Gastrocnemius medialis (tissue), 4 donors: ENCODE measurements around the gene POLR3G. TPM values are rescaled to one million over a fixed set of nuclear protein-coding genes. Genes with fewer than 3 reads are reported as not detected.

Experiments used
- ATAC-seq, 2 donors: fragments of 150-250 bp; one replicate each; pipeline ENCODE4 v1.9.1; 2016
- DNase-seq, 2 donors: peaks; one replicate each; pipeline ENCODE4 v3.0.0-alpha.2; 2019
- H3K27ac ChIP-seq, 4 donors: fragments of 200-600 bp; sonication (generic); 1 replicate in 1 of 4; 2 replicates in 3 of 4; pipeline ENCODE4 v1.5.1; 2016 to 2018; ENCODE audit warnings: mild to moderate bottlenecking in 2 of 4, moderate library complexity in 1 of 4
- H3K27me3 ChIP-seq, 3 donors: fragments of 200-600 bp; sonication (generic) in 2 of 3; 1 replicate in 1 of 3; 2 replicates in 2 of 3; pipeline versions ENCODE4 v1.5.1 to v1.6.0; 2016 to 2019; ENCODE audit warnings: mild to moderate bottlenecking in 1 of 3, moderate library complexity in 1 of 3
- H3K36me3 ChIP-seq, 2 donors: fragments of 200-600 bp; sonication (generic) in 1 of 2; one replicate each; pipeline ENCODE4 v1.5.1; 2017 to 2018
- H3K4me1 ChIP-seq, 2 donors: fragments of 200-600 bp; sonication (generic) in 1 of 2; one replicate each; pipeline ENCODE4 v1.5.1; 2016 to 2017; ENCODE audit warnings: mild to moderate bottlenecking in 2 of 2
- H3K4me3 ChIP-seq, 4 donors: fragments of 200-600 bp; sonication (generic) in 3 of 4; 1 replicate in 1 of 4; 2 replicates in 3 of 4; pipeline ENCODE4 v1.5.1; 2016 to 2019; ENCODE audit warnings: mild to moderate bottlenecking in 2 of 4
- H3K9me3 ChIP-seq, 3 donors: fragments of 200-600 bp; sonication (generic) in 2 of 3; 1 replicate in 1 of 3; 2 replicates in 2 of 3; pipeline ENCODE4 v1.5.1; 2016 to 2019
- CTCF ChIP-seq, 5 experiments: fragments of 450-650 bp in 3 of 5; fragments of 200-600 bp in 2 of 5; sonication (generic) in 2 of 5; IDR thresholded peaks in 4 of 5; conservative IDR thresholded peaks in 1 of 5; 1 replicate in 4 of 5; 2 replicates in 1 of 5; pipeline ENCODE4 v1.5.1; 2016 to 2019; ENCODE audit warnings: antibody characterized with exemption in 5 of 5, mild to moderate bottlenecking in 3 of 5, moderate library complexity in 3 of 5
- POLR2A ChIP-seq, 2 donors: fragments of 450-650 bp; IDR thresholded peaks; one replicate each; pipeline ENCODE4 v1.6.1; 2017; ENCODE audit warnings: antibody characterized with exemption in 2 of 2, mild to moderate bottlenecking in 2 of 2, moderate library complexity in 2 of 2
- in situ Hi-C, 4 donors: fragments of 200-750 bp; cut with MboI; loops; one replicate each; pipeline versions ENCODE4 v1.15.0 to v1.8.0; 2017; ENCODE audit warnings: low sequenced_read_pairs in 4 of 4
- intact Hi-C: fragments of 100-400 bp; cut with DNase I; formaldehyde crosslinking; loops from one replicate; pipeline ENCODE4 v1.15.1; 2023; ENCODE audit warnings: low total_unique reads
- total RNA-seq, 4 donors: library from RNA; depleted of rRNA; stranded (reverse); fragments of >200 nt; gene quantifications; one replicate each; pipeline versions ENCODE4 v1.1.0 to v1.2.3, GENCODE V29; 2016

Gene POLR3G
- total RNA-seq, 4 donors from 2014 or later: 0.89 to 5.8 (median 3.7) TPM

- DNase-seq (no peak), ATAC-seq (no peak)
- in situ Hi-C loops: no loop called here
- no peak for TF ChIP-seq POLR2A (IDR thresholded peaks at IDR 0.05)
- no peak for TF ChIP-seq CTCF (IDR thresholded peaks at IDR 0.05 in 4 of 5, conservative IDR thresholded peaks at IDR 0.05 in 1 of 5)
- H3K4me1 ChIP-seq: peaks cover 7% of the 10 kb centered on the region in 2 donors
- intact Hi-C loops: no loop called here
- H3K27ac ChIP-seq: no peak overlapping the region
- no peak overlapping the region for H3K4me3 ChIP-seq
- no peaks in the 10 kb centered on the region for H3K36me3 ChIP-seq
- peaks cover 24 to 30% (median 26%) of the 10 kb centered on the region in 3 donors for H3K27me3 ChIP-seq
- H3K9me3 ChIP-seq: no peaks in the 10 kb centered on the region
Observed at GRCh38 chr5:90554358-90555006, 79.8 kb downstream of the POLR3G start.

GRCh38 chr5:90555666-90556065, 81.0 kb downstream of the POLR3G start:
- Histone ChIP-seq H3K9me3 (no peaks in the 10 kb centered on the region), H3K4me1 (peaks cover 7% of the 10 kb centered on the region in 2 donors), H3K36me3 (no peaks in the 10 kb centered on the region), H3K27me3 (peaks cover 28 to 42% (median 35%) of the 10 kb centered on the region in 3 donors), H3K27ac (no peak overlapping the region), H3K4me3 (no peak overlapping the region)
- ATAC-seq (no peak), DNase-seq (no peak)
- TF ChIP-seq CTCF (IDR thresholded peaks at IDR 0.05 in 4 of 5, conservative IDR thresholded peaks at IDR 0.05 in 1 of 5): no peak
- TF ChIP-seq POLR2A (IDR thresholded peaks at IDR 0.05): no peak
- in situ Hi-C loops (no loop called here), intact Hi-C loops (no loop called here)

GRCh38 chr5:90557391-90557790, 82.7 kb downstream of the POLR3G start:
- no peak for ATAC-seq
- Histone ChIP-seq H3K4me3 (no peak overlapping the region), H3K36me3 (no peaks in the 10 kb centered on the region), H3K27ac (no peak overlapping the region), H3K27me3 (peaks cover 37 to 42% (median 39%) of the 10 kb centered on the region in 3 donors), H3K9me3 (no peaks in the 10 kb centered on the region), H3K4me1 (peaks cover 7% of the 10 kb centered on the region in 2 donors)
- DNase-seq: no peak
- in situ Hi-C loops: no loop called here
- intact Hi-C loops: no loop called here
- no peak for TF ChIP-seq POLR2A (IDR thresholded peaks at IDR 0.05)
- no peak for TF ChIP-seq CTCF (IDR thresholded peaks at IDR 0.05 in 4 of 5, conservative IDR thresholded peaks at IDR 0.05 in 1 of 5)

GRCh38 chr5:90557871-90558270, 83.2 kb downstream of the POLR3G start:
- TF ChIP-seq CTCF (IDR thresholded peaks at IDR 0.05 in 4 of 5, conservative IDR thresholded peaks at IDR 0.05 in 1 of 5) (no peak), POLR2A (IDR thresholded peaks at IDR 0.05) (no peak)
- DNase-seq (no peak), ATAC-seq (no peak)
- intact Hi-C loops: no loop called here
- peaks cover 7% of the 10 kb centered on the region in 2 donors for H3K4me1 ChIP-seq
- H3K4me3 ChIP-seq: peak overlapping the region; percentile 9 to 46 (median 39)
- in situ Hi-C loops: no loop called here
- no peaks in the 10 kb centered on the region for H3K9me3 ChIP-seq
- no peaks in the 10 kb centered on the region for H3K36me3 ChIP-seq
- no peak overlapping the region for H3K27ac ChIP-seq
- peaks cover 39 to 42% (median 39%) of the 10 kb centered on the region in 3 donors for H3K27me3 ChIP-seq
